HG03558 (cell line): ENCODE results near the gene TOM1L2.
"Not testable (repeated sequence)": the region's sequence is repeated elsewhere in the genome, so short reads cannot be mapped to it uniquely, and the experiment has no call there.

ENCODE experiments used
- ATAC-seq: cut with Tn5 transposase; IDR thresholded peaks from one replicate; pipeline ENCODE4 v1.9.1; 2021; ENCODE audit warnings: moderate number of reproducible peaks; ENCODE audit not compliant: unreplicated experiment; ENCODE audit errors: extremely low read depth

TOM1L2 gene

DNA sequence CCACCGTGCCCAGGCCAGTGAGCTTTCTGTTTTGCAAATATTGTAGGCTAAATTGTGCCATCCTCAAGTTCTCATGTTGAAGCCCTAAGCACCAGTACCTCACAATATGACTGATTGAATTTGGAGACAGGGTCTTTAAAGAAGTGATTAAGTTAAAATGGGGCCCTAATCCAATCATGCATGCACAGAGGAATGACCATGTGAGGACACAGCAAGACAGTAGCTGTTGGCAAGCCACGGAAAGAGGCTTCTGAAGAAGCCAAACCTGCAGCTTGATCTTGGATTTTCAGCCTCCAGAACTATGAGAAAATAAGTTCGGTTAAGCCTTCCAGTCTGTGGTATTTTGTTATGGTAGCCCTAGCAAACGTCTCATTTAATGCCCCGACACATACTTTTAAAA, 24.9 kb downstream of the TOM1L2 start:
- no peak for ATAC-seq

DNA sequence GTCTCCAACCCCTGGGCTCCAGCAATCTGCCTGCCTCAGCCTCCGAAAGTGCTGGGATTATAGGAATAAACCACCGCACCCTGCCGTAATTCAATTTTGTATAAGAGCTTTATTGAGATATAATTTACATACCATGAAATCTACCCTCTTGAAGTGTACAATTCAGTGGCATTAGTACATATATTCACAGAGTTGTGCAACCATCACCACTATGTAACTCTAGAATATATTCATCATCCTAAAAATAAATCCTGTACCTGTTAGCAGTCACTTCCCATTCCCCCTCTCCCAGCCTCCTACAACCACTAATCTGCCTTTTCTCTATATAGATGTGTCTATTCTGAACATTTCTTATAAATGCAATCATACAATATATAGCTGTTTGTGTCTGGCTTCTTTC, 26.1 kb downstream of the TOM1L2 start:
- ATAC-seq: no peak

DNA sequence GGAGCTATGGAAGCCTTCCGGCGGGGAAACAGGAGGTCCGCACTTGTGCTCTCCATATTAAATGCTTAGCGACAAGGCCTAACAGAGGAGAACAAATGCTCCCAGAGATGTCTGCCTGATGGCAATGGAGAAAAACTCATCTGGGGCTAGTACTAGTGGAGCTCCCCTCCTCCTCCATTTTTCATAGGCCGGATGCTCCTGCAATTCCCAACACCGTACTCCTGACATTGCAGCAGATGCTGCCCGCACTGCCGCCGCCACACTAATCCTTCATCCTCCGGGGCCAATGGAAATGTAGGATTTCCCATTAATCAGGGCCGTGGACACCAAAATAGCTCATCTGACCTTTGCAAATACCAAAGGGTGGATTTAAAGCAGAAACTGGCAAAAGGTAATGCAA, 27.5 kb downstream of the TOM1L2 start:
- no peak for ATAC-seq

DNA sequence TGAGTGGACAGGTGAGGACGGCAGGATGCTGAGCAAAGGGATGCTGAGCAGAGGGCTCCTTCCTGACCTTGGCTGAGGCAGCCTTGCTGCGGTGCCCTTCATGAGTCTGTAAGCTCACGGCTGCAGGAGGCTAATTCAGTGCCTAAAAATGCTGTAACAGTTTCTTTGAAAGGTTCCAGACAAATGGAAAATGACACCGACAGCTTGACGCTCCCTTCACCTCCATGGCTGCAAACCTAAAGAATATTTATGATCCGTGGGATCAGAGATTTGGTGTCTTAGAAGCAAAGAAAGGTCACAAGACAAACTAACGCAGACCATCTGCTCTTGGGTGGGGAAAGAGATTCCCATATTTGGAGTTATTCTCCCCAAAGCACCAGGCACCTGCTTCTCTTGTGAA, 28.0 kb downstream of the TOM1L2 start:
- ATAC-seq: no peak

DNA sequence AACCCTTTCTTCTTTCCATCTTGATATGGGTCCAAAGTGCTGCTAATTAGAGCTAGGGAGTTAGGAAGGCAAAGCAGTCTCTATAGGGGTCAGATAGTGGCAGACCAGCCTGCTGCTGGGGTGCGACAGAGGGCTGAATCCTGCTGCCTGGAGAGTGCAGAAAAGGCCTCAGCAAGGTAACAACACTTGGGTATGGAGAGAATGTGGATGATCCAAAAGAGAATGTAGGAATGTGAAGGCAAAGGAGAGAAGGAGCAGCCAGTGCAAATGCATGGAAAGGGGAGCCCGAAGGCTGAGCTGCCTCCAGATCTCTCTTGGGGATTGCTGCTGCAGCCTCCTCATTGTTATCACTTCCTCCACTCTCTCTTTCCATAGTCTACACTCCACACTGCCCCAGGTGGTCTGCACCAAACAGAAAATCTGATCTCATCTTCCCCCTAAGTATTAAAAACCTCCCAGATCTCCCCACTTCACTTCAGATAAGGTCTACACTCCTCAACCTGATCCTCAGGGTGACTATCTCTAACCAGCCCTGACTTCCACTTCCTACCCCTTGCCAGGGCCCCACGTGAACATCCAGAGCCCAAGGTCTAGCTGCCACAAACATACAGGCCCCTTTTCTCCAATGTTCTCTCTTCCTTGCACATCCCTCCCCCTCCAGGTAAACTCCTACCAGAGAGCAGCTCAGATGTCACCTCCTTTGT, 28.8 kb downstream of the TOM1L2 start:
- no peak for ATAC-seq

DNA sequence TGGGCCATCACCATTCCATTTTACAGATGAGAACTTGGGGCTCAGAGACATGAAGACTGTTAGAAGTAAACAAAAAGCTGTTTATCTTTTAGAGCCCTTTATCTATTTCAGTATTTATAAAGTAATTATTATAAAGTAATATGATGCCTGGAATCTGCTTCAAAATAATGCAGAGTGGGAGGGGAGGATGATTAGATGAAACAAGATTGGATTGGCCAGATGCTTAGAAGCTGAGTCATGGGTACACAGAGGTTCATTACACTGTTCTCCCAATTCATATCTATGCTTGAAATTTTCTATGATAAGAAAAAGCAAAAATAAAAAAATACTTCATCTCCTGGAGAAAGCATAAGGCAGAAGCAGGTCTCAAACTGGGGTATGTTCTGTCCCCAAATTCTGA, 29.4 kb downstream of the TOM1L2 start:
- no peak for ATAC-seq

DNA sequence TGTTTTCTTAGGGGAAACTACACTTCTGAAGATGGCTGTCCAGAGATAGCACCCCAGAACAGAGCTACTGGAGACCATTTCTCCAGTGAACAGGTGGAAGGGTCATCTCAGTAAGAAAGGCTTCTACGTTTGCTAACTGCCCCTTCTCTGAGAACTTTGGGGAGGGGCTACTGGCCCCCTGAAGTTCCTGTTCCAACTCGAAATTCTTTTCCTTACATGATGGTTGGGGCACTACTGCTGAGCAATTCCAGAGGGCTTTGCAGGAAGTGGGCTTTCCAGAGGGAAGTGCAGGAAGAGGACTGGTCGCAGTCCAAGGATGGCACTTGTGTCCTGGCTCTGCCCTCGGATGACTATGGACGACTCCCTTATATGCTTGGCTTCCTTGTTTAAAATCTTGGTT, 31.2 kb downstream of the TOM1L2 start:
- ATAC-seq: no peak

DNA sequence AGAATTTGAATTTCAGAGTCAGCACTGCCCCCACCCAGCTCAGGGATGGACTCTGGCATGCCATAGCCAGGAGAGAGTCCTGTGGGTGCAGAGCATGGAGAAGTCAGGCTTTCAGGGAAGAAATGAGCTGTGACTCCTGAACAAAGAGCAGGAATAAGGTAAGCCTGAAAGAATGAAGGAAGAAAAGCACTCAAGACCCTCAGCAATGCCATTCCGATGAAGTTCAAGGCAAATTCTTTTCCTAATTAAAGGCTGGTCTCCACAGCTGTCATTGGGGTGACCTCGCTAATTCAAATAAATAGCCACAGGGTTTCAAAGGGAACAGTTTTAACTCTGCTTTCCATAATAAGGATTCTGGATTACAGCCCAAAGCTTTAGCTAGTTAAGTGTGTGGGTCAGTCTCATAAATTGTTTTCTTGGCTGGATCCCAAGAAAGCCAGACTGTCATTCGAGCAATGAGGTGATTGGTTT, 31.7 kb downstream of the TOM1L2 start:
- ATAC-seq: no peak

DNA sequence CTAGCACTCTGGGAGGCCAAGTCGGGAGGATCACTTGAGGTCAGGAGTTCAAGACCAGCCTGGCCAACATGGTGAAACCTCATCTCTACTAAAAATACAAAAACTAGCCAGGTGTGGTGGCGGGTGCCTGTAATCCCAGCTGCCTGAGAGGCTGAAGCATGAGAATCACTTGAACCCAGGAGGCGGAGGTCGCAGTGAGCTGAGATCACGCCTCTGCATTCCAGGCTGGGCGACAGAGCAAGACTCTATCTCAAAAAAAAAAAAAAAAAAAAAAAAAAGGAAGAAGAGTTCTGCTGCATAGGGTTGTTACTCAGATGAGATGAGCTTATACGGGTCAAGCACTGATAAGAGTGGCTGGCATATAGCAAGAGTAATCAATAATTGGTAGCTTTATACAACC, 32.3 kb downstream of the TOM1L2 start:
- ATAC-seq: not testable (repeated sequence)

DNA sequence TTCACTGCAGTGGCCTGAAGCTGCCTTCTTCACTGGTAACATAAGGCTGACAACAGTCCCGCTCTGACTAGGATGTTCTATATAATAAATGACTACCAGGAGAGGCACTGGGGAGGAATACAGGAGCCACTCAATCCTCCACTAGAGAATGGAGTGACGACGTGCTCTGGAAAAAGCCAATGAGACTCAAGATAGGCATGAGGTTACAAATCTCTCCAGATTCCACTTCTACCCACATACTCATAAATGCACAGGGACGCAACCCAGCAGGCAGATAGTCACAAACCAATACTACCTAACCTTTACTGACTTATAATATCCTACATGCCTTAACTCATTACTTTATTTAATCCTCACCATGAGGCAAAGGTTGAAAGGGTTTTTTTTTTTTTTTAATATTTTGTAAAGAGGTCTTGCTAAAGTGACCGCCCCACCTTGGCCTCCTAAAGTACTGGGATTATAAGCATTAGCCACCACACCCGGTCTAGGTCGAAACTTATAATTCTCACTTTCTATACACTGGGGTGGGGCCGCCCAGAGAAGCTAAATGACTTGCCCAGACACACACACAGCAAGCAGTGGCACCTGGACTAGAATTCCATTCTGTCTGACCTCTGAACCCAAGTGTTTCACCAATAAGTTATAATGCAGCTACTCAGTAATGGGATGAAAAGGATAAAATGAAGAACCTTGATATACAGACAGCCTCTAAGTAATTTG, 33.7 kb downstream of the TOM1L2 start:
- ATAC-seq: no peak

DNA sequence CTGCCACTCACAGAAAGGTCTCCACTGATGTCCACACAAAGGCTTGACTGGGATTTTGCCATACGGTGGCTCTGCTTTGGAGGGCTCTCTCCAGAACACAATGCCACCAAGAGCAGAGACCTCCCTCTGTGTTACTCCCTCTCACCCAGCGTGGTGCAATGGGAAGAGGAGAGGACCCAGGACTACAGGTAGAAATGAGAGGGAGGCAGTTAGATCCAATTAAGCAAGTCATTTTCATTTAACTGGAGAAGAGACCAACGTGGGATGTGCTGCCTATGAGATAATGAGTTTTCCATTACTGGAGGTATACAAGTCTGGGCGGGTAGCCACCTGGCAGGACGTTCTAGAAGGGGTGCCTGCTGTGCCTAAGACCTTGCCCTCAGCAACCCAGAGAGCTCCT, 34.2 kb downstream of the TOM1L2 start:
- ATAC-seq: no peak

DNA sequence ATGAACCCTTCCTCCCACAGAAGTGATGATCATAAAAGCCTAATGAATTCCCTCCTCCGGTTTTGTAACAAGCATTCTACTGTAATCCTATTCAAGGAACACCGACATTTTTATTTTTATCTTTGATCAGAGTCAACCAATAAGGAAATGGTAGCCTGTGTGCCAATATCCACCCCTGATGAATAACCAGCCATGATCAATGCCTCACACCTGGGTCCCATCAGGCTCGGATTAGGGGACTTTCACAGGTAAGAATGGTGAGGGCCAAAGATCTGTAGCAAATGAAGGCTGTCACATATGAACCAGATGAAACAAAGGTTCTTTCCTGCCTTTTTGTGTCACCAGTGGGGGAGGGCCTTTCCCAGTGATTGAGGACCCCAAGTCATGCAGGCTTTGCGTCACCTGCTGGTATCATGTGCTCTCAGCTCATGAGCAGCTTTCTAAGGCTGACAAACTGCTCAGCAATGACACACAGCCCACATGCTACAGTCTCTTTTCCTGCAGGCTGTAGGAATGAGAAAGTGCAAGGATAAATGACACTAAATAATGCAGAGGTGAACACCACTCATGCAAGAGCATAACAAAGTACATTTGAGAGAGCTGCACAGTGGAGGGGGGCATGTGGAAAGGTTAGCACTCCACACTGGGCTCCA, 34.9 kb downstream of the TOM1L2 start:
- no peak for ATAC-seq

DNA sequence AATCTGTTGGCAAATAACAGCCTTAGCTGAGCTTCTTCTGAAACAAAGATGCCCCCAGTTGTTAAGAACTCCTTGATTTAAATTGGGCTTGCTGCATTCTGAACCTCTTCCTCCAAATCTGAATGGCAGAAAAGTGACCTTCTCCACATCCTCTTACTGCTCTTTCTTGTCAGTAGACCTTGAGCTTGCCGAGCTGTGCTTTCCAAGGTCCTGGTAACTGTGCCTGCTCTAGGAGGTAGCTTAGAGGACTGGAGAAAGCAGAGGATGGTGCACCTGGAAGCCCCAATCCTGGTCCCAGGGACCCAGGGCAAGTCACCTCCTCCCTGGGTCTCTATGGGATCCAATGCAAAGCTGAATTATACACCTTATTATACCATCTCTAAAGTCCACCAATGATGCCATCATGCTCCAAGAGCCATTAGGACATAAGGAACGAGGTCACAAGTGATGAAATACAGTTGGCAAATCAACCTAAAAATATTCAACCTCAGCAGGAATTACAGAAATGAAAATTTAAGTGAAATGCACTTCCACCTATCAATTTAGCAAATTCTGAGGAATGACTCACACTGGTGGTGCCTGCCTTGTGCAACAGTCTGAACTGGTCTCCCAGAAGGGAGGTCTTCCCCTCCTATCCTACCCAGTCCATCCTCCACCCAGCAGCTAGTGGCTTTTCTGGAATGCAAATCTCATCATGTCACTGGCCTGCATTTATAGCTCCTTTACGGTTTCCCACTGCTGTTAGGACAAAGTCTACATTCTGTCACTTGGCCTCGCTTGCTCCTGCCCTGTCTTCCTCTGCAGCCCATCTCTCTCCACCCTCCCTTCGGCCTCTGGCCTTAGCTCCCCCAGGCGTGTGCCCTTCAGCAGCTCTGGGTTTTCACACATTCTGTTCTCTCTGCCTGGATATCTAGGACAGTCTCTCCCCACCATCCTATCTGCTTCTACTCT, 36.6 kb downstream of the TOM1L2 start:
- no peak for ATAC-seq

DNA sequence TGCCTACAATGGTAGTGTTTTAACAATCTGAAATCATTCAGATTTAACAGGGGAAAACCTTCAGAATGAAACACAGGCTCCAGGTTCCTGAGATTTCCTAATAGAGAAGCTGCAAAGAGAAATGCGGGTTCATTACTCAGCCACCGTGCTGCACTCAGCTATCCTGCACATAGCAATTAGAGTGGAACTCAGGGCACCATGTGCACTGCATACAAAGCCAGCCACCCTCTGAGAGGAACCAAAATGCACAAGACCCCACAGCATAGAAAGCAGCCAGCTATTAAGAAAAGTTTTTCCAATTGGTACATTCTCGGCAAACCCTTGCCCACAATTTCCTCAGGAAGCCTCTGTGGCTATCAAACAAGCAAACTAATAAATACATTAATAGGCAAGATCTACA, 37.4 kb downstream of the TOM1L2 start:
- ATAC-seq: no peak

DNA sequence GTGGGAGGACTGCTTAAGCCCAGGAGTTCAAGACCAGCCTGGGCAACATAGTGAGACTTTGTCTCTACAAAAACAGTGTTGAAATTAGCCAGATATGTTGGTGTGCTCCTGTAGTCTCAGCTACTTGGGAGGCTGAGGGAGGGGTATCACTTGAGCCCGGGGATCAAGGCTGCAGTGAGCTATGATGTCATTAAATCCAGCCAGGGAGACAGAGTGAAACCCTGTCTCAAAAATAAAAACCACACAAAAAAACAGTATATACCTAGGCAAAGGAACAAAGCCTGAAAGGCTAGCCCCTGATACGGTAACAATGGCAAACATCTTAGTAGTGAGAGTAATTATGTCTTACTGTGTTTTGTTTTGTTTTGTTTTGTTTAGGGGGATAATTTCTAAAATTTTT, 38.0 kb downstream of the TOM1L2 start:
- no peak for ATAC-seq

DNA sequence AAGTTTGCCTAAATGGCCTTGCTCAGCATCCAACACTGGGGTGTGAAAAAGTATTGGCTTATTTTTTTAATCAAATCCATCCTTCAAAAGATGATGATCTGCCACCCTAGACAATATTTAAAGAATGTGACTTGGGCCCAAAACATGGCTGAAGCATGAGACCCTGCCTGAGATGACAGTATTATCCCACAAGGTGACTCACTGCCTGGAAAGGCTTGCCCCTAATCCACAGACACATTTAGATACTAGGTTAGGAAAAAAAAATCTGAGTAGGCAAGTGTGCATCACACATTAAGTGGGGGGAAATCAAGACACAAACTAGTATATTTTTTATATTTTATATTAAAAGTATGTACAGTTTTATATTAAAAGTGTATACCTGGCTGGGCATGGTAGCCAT, 38.4 kb downstream of the TOM1L2 start:
- ATAC-seq: no peak

DNA sequence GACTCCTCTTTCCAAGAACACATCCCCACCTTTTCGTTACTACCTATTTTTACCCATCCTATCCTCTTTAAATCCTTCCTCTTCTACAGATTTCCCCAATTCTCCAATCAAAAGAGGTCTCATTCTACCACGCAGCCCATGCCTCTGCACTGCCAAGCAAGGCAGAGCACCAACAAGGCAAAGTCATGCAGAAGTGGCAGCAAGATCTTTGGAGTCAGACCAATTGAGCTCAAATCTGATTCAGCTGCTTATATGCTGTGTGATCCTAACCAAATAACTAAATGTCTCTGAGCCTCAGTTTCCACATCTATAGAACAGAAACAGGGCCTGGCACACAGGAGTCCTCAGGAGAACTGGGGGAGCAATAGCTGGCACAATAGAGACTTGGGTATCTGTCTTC, 41.0 kb downstream of the TOM1L2 start:
- no peak for ATAC-seq

DNA sequence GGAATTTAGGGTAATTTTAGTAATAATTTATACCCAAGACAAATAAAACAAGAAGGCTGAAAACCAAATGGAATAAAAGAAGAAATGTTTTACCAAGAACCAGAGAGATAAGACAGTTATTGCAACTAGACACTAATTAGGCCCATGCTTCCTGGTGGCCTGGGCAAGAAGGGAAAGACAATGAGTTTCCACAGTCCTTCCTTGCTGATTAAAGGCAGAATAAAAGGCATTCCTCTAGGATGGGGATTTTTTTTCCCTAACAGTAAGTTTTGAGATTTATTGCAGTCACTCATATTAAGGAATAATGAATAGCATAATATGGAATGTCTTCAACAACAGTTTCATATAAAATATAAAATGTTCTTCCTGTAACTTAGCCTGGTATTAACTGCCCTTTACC, 41.5 kb downstream of the TOM1L2 start:
- no peak for ATAC-seq

DNA sequence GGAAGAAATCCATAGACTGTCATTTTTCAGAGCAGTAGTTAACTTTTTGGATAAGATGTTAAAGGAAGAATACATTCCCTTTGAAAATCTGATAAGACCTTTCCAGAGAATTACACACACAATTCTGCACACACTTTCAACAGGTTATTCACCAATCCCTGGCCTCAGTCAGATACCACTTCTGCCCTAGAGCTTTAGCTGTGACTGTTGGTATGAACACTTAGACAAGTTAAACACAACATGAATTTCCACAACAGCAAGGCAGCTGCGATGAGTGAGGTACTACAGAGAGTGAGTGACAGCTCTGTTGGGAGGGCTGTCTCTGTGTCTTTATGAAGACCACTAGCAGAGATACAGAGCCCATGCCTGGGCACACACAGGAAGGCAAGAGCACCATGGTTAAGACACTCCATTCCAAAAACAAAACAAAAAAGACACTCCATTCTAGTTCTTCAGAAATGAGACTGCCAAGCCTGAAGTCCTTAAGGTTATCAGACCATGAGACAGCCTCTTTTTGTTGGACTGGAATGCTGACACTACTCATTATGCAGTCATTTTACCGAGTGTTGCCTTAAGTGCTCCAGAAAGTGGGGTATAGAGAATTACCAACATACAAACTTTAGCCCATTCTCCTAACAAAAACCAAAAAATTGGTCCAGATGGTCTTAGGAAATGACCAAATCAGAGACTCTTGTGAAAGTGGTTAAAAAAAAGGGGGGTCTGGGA, 42.4 kb downstream of the TOM1L2 start:
- ATAC-seq: no peak
